Activated CD4-positive, CD25-positive, alpha-beta regulatory T cell treated with anti-CD3 and anti-CD28 coated beads, Interleukin-2, amount 50 U/mL, for 72 hours (primary cell): Measurements from ENCODE around the gene NR5A2.

Experiments used
- DNase-seq: peaks from one replicate; pipeline ENCODE4 v3.0.0; 2021

NR5A2 gene

GRCh38 chr1:200075522-200075921 is 48.0 kb downstream of the NR5A2 start:
- no peak for DNase-seq

- DNase-seq = no peak
Observed at GRCh38 chr1:200075938-200076546, 48.5 kb downstream of the NR5A2 start.

GRCh38 chr1:200079232-200079940 is 51.9 kb downstream of the NR5A2 start:
- DNase-seq = no peak

- DNase-seq = no peak
Observed at GRCh38 chr1:200081151-200081968, 53.9 kb downstream of the NR5A2 start.

- no peak for DNase-seq
Observed at GRCh38 chr1:200081969-200082245, 54.4 kb downstream of the NR5A2 start.

GRCh38 chr1:200082329-200082728 is 54.8 kb downstream of the NR5A2 start:
- DNase-seq = no peak

- no peak for DNase-seq
Observed at GRCh38 chr1:200090252-200091159, 63.0 kb downstream of the NR5A2 start.

GRCh38 chr1:200095057-200095577 is 67.6 kb downstream of the NR5A2 start:
- DNase-seq = no peak

GRCh38 chr1:200096774-200097173 is 69.3 kb downstream of the NR5A2 start:
- no peak for DNase-seq

GRCh38 chr1:200099040-200099439 is 71.5 kb downstream of the NR5A2 start:
- no peak for DNase-seq

- DNase-seq = no peak
Observed at GRCh38 chr1:200103966-200104583, 76.6 kb downstream of the NR5A2 start.

GRCh38 chr1:200107004-200107470 is 79.5 kb downstream of the NR5A2 start:
- no peak for DNase-seq

GRCh38 chr1:200108659-200109058 is 81.1 kb downstream of the NR5A2 start:
- no peak for DNase-seq

GRCh38 chr1:200112290-200112689 is 84.8 kb downstream of the NR5A2 start:
- no peak for DNase-seq

GRCh38 chr1:200115532-200115931 is 88.0 kb downstream of the NR5A2 start:
- no peak for DNase-seq

- DNase-seq = no peak
Observed at GRCh38 chr1:200116324-200116723, 88.8 kb downstream of the NR5A2 start.

GRCh38 chr1:200118779-200119505 is 91.4 kb downstream of the NR5A2 start:
- DNase-seq = no peak

GRCh38 chr1:200121421-200121820 is 93.9 kb downstream of the NR5A2 start:
- DNase-seq = no peak

- no peak for DNase-seq
Observed at GRCh38 chr1:200124309-200124708, 96.8 kb downstream of the NR5A2 start.

GRCh38 chr1:200128081-200128480 is 100.6 kb downstream of the NR5A2 start:
- DNase-seq = no peak
